ENCODE data around the gene FKBP1A.

The FKBP1A gene

DNA sequence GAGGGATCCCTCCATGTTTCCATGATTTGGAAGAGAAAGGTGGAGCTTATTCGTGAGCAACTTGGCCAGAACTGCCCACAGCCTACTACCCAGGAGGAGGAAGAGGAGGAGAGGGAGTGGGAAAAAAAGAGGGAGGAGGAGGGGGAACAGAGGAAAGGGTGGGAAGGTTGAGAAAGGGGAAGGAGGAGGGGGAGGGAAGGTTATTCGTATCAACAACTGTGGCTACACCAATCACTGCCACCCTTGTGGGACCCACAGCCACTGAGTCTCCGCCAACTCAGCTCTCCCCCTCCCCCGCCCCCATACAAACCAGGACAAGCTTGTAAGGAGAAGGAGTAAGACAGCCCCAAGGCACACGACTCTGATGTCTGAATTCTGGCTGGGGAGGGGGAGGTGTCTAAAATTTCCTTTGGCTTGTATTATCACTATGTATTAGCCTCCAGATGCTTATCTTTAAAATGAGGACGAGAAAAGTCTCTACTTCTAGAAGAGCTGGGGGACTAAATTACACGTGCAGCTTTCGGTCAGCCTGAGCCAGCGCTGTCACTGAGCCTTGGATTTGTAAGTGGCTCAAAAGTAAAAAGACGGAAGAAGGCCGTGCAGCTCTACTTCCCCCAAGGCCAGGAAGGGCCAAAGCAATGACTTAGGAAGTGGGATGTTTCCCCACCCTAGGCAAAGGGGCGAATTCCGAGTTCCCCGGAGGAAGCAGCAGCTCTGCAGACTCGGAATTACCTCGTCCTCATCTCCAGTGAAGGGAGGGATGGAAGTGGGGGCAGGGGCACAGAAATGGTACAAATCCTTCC lies 1.0 kb downstream of the FKBP1A start:
- Histone ChIP-seq H3K9me3 (ENCODE audit: control insufficient read depth, low read length) (no peaks in the 10 kb centered on the region), H2AFZ (ENCODE audit: low read depth, low read length) (no peak overlapping the region), H3K4ac (ENCODE audit: low read depth in 1 of 2, low read length in 2 of 2) (peak overlapping the region; percentile 46 to 90), H3K4me2 (ENCODE audit: low read length, poor library complexity, severe bottlenecking) (peak overlapping the region; percentile 90), H2BK120ac (ENCODE audit: low read depth, low read length) (peak overlapping the region; percentile 22), H2AK5ac (ENCODE audit: low read length, severe bottlenecking) (no peak overlapping the region), H3K9ac (ENCODE audit: low read length) (peak overlapping the region; percentile 86), H3K27me3 (ENCODE audit: control insufficient read depth in 1 of 2, insufficient read depth in 1 of 2, low read length in 2 of 2) (peaks cover 3 to 13% of the 10 kb centered on the region in 2 experiments), H3K23ac (ENCODE audit: low read length in 2 of 2) (peak overlapping the region in 1 of 2 experiments; percentile 87), H3K36me3 (ENCODE audit: control insufficient read depth in 1 of 2, insufficient read depth in 2 of 2, low read depth in 1 of 2, low read length in 2 of 2) (peaks cover 6 to 7% of the 10 kb centered on the region in 2 experiments), H4K8ac (ENCODE audit: low read length) (no peak overlapping the region), H3K4me1 (ENCODE audit: control insufficient read depth, insufficient read depth, low read depth, low read length) (peaks cover 25% of the 10 kb centered on the region), H3K27ac (ENCODE audit: low read length, poor library complexity, severe bottlenecking) (peak overlapping the region; percentile 27), H4K91ac (ENCODE audit: low read length) (peak overlapping the region; percentile 40), H2BK5ac (ENCODE audit: low read depth, low read length, poor library complexity, severe bottlenecking) (no peak overlapping the region), H3K14ac (ENCODE audit: low read length in 2 of 2) (peak overlapping the region in 1 of 2 experiments; percentile 78), H2BK15ac (ENCODE audit: low read depth, poor library complexity, severe bottlenecking) (peak overlapping the region; percentile 44), H3K4me3 (ENCODE audit: insufficient read depth in 1 of 2, low read depth in 1 of 2, low read length in 2 of 2) (peak overlapping the region; percentile 88 to 89), H2BK12ac (ENCODE audit: low read length in 2 of 2) (peak overlapping the region in 1 of 2 experiments; percentile 51), H3K18ac (ENCODE audit: low read depth in 1 of 2, low read length in 2 of 2) (peak overlapping the region; percentile 53 to 61), H3K79me1 (replicated peaks; ENCODE audit: low read length, poor library complexity, severe bottlenecking) (peaks cover 2% of the 10 kb centered on the region)
- DNase-seq: peak; percentile 80
- WGBS: under 1% methylated on average over 12 of the region's 16 CpGs

DNA sequence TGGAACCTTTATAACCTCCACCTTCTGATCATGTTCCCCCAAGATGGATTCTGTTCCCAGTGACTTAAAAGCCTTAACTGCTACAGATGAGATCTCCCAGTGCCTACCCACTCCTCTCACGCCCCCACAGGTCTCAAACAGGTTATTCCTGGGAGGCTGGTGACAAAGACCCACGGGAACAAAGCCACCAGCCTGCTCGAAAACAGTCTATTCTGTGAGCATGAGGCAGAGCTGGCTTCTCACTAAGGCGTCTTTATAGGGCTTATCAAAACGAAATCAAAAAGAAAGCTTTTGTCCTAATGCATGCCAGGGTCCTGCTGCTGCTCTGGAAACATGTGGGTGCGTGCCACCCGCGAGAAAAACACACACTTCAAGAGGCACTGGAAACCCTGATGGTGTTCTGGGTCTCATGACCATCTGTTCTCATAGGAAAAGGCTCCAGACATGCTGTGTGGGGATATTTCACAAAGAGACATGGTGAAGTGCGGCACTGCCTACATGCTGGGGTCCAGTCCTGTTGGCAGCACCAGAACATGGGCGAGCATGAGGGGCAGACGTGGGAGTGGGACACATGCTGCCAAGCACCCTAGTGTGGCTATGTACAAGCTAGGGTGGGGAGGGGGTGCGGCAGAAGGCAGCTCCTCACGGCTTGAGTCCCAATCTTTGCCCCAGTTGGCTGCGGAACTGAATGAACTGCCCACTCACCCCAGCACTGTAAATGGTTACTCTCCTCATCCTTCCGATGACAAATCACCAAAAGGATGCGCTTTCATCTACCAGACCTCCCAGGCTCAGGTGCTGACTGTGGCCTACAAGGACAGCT lies 2.1 kb downstream of the FKBP1A start:
- H3K27ac ChIP-seq (ENCODE audit: low read length, poor library complexity, severe bottlenecking): no peak overlapping the region
- H3K14ac ChIP-seq (ENCODE audit: low read length in 2 of 2): peak overlapping the region in 1 of 2 experiments; percentile 88
- H3K79me1 ChIP-seq (replicated peaks; ENCODE audit: low read length, poor library complexity, severe bottlenecking): peaks cover 4% of the 10 kb centered on the region
- no peak overlapping the region for H4K8ac ChIP-seq (ENCODE audit: low read length)
- H3K4me2 ChIP-seq (ENCODE audit: low read length, poor library complexity, severe bottlenecking): peak overlapping the region; percentile 30
- peak overlapping the region; percentile 53 for H2BK15ac ChIP-seq (ENCODE audit: low read depth, poor library complexity, severe bottlenecking)
- peak overlapping the region; percentile 43 to 97 for H2BK12ac ChIP-seq (ENCODE audit: low read length in 2 of 2)
- H3K4me1 ChIP-seq (ENCODE audit: control insufficient read depth, insufficient read depth, low read depth, low read length): peaks cover 25% of the 10 kb centered on the region
- no peak for DNase-seq
- H2AFZ ChIP-seq (ENCODE audit: low read depth, low read length): no peak overlapping the region
- peak overlapping the region in 1 of 2 experiments; percentile 66 for H3K23ac ChIP-seq (ENCODE audit: low read length in 2 of 2)
- no peak overlapping the region for H2AK5ac ChIP-seq (ENCODE audit: low read length, severe bottlenecking)
- H3K9ac ChIP-seq (ENCODE audit: low read length): peak overlapping the region; percentile 86
- peak overlapping the region; percentile 10 to 89 for H3K4me3 ChIP-seq (ENCODE audit: insufficient read depth in 1 of 2, low read depth in 1 of 2, low read length in 2 of 2)
- H4K91ac ChIP-seq (ENCODE audit: low read length): peak overlapping the region; percentile 40
- peak overlapping the region; percentile 22 for H2BK120ac ChIP-seq (ENCODE audit: low read depth, low read length)
- peak overlapping the region; percentile 53 to 59 for H3K18ac ChIP-seq (ENCODE audit: low read depth in 1 of 2, low read length in 2 of 2)
- peaks cover 13 to 14% of the 10 kb centered on the region in 2 experiments for H3K36me3 ChIP-seq (ENCODE audit: control insufficient read depth in 1 of 2, insufficient read depth in 2 of 2, low read depth in 1 of 2, low read length in 2 of 2)
- H2BK5ac ChIP-seq (ENCODE audit: low read depth, low read length, poor library complexity, severe bottlenecking): no peak overlapping the region
- peaks cover 0 to 8% of the 10 kb centered on the region in 2 experiments for H3K27me3 ChIP-seq (ENCODE audit: control insufficient read depth in 1 of 2, insufficient read depth in 1 of 2, low read length in 2 of 2)
- 89% methylated on average over 16 of the region's 16 CpGs for WGBS
- no peaks in the 10 kb centered on the region for H3K9me3 ChIP-seq (ENCODE audit: control insufficient read depth, low read length)
- H3K4ac ChIP-seq (ENCODE audit: low read depth in 1 of 2, low read length in 2 of 2): no peak overlapping the region

DNA sequence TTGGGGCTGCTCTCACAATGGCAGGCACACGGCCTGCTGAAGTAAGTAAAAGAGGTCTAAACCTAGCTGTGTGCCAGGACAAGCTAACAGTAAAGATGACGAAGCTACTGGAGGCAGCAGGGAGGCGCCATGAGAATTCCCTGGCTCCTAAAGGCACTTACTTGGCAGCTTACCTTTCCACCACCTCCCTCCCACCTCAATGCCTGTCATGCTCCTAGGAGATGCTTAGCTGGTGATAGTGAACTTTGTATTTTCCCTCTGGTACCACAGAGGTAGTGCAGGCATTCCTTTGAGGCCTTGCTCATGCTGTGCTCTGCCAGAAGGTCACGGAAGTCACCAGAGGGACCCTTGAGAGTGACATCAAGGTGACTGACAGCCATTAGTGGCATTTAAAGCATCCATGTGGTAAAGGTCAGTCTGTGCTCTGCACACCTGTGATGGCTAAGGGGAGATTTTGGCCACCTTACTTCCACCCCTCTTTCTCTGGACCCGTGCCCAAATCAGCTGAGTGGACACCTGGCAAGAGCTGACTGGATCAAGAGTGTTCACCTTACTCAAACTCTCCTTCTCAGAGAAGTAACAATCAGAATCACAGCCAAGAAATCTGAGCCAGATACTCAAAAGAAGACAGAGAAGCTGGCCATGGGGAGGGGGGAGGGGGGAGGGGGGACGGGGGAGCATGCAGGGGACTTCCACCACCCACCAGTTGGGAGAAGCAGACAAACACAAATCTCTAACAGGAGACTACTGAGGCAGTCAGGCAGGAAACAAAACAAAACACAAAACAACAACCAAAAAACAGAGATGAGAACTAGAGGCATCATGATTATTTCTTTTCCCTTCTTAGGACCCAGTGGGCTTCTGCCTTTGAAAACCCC lies 2.9 kb downstream of the FKBP1A start:
- Histone ChIP-seq H3K23ac (ENCODE audit: low read length in 2 of 2) (peak overlapping the region in 1 of 2 experiments; percentile 41), H2AFZ (ENCODE audit: low read depth, low read length) (no peak overlapping the region), H3K14ac (ENCODE audit: low read length in 2 of 2) (peak overlapping the region in 1 of 2 experiments; percentile 26), H3K4ac (ENCODE audit: low read depth in 1 of 2, low read length in 2 of 2) (no peak overlapping the region), H3K9me3 (ENCODE audit: control insufficient read depth, low read length) (no peaks in the 10 kb centered on the region), H4K8ac (ENCODE audit: low read length) (no peak overlapping the region), H3K4me2 (ENCODE audit: low read length, poor library complexity, severe bottlenecking) (no peak overlapping the region), H2AK5ac (ENCODE audit: low read length, severe bottlenecking) (no peak overlapping the region), H3K36me3 (ENCODE audit: control insufficient read depth in 1 of 2, insufficient read depth in 2 of 2, low read depth in 1 of 2, low read length in 2 of 2) (peaks cover 13 to 14% of the 10 kb centered on the region in 2 experiments), H3K4me1 (ENCODE audit: control insufficient read depth, insufficient read depth, low read depth, low read length) (peaks cover 25% of the 10 kb centered on the region), H3K4me3 (ENCODE audit: insufficient read depth in 1 of 2, low read depth in 1 of 2, low read length in 2 of 2) (peak overlapping the region in 1 of 2 experiments; percentile 89), H2BK15ac (ENCODE audit: low read depth, poor library complexity, severe bottlenecking) (no peak overlapping the region), H3K27me3 (ENCODE audit: control insufficient read depth in 1 of 2, insufficient read depth in 1 of 2, low read length in 2 of 2) (no peaks in the 10 kb centered on the region), H3K9ac (ENCODE audit: low read length) (peak overlapping the region; percentile 86), H3K18ac (ENCODE audit: low read depth in 1 of 2, low read length in 2 of 2) (peak overlapping the region in 1 of 2 experiments; percentile 16), H3K79me1 (replicated peaks; ENCODE audit: low read length, poor library complexity, severe bottlenecking) (peaks cover 6% of the 10 kb centered on the region), H2BK120ac (ENCODE audit: low read depth, low read length) (no peak overlapping the region), H4K91ac (ENCODE audit: low read length) (no peak overlapping the region), H2BK5ac (ENCODE audit: low read depth, low read length, poor library complexity, severe bottlenecking) (no peak overlapping the region), H3K27ac (ENCODE audit: low read length, poor library complexity, severe bottlenecking) (no peak overlapping the region), H2BK12ac (ENCODE audit: low read length in 2 of 2) (no peak overlapping the region)
- WGBS: 71% methylated on average over 4 of the region's 6 CpGs
- no peak for DNase-seq
